Thyroid gland (tissue), 4 donors: Measurements from ENCODE around the gene MAGEB5. TPM values are rescaled to one million over a fixed set of nuclear protein-coding genes. Genes with fewer than 3 reads are reported as not detected.
"Not testable (repeated sequence)": the region's sequence is repeated elsewhere in the genome, so short reads cannot be mapped to it uniquely, and the experiment has no call there.

Source experiments
- DNase-seq, 2 donors: peaks; one replicate each; pipeline ENCODE4 v3.0.0-alpha.2; 2019
- H3K27ac ChIP-seq, 3 donors: fragments of 200-600 bp; sonication (generic); 1 replicate in 2 of 3; 2 replicates in 1 of 3; pipeline ENCODE4 v1.5.1; 2016 to 2019; ENCODE audit warnings: mild to moderate bottlenecking in 1 of 3, moderate library complexity in 1 of 3
- H3K27me3 ChIP-seq: fragments of 200-600 bp; sonication (generic); one replicate; pipeline ENCODE4 v1.5.1; 2019
- H3K36me3 ChIP-seq, 2 donors: fragments of 200-600 bp; sonication (generic); one replicate each; pipeline ENCODE4 v1.5.1; 2016 to 2019
- H3K4me1 ChIP-seq, 2 donors: fragments of 200-600 bp; sonication (generic); one replicate each; pipeline ENCODE4 v1.5.1; 2017 to 2019
- H3K4me3 ChIP-seq, 3 donors: fragments of 200-600 bp; sonication (generic); replicated peaks in 1 of 3; 1 replicate in 2 of 3; 2 replicates in 1 of 3; pipeline ENCODE4 v1.5.1; 2016; ENCODE audit warnings: mild to moderate bottlenecking in 1 of 3
- H3K9me3 ChIP-seq: fragments of 200-600 bp; sonication (generic); one replicate; pipeline ENCODE4 v1.5.1; 2017
- CTCF ChIP-seq, 6 experiments: fragments of 200-600 bp in 3 of 6; fragments of 450-650 bp in 3 of 6; sonication (generic) in 3 of 6; IDR thresholded peaks; one replicate each; pipeline ENCODE4 v1.5.1; 2016 to 2019; ENCODE audit warnings: antibody characterized with exemption in 6 of 6, mild to moderate bottlenecking in 2 of 6, inconsistent platforms in 1 of 6, moderate library complexity in 1 of 6
- POLR2A ChIP-seq, 2 donors: fragments of 450-650 bp; IDR thresholded peaks; one replicate each; pipeline ENCODE4 v1.6.1; 2017; ENCODE audit warnings: antibody characterized with exemption in 2 of 2, mild to moderate bottlenecking in 2 of 2, moderate library complexity in 1 of 2
- WGBS, 2 donors: methylation state at CpG; one replicate each; pipeline ENCODE4 v1.1.5; 2017; 5-methylcytosine and 5-hydroxymethylcytosine counted together
- intact Hi-C: fragments of 100-400 bp; cut with DNase I; formaldehyde crosslinking; loops from one replicate; pipeline ENCODE4 v1.15.1; 2023
- total RNA-seq, 4 donors: library from RNA; depleted of rRNA; stranded (reverse); fragments of >200 nt; gene quantifications; one replicate each; pipeline ENCODE4 v1.2.3, GENCODE V29; 2016

MAGEB5 gene
- not detected for total RNA-seq

GRCh38 chrX:26215869-26216268 is at the start of gene MAGEB5:
Gene MAGEB5 (plus strand): TSS chrX:26216169. CDS start chrX:26217302, 1,133 bp downstream.
- no peak for DNase-seq
- Histone ChIP-seq H3K36me3 (no peaks in the 10 kb centered on the region), H3K27ac (no peak within 1 kb of the TSS), H3K4me3 (no peak within 1 kb of the TSS), H3K9me3 (no peaks in the 10 kb centered on the region), H3K4me1 (no peaks in the 10 kb centered on the region), H3K27me3 (no peaks in the 10 kb centered on the region)
- 74 to 80% methylated on average over 2 to 5 of the region's 5 CpGs for WGBS, 2 donors
- intact Hi-C loops, result no loop called here
- no peak for TF ChIP-seq POLR2A (IDR thresholded peaks at IDR 0.05)
- TF ChIP-seq CTCF (IDR thresholded peaks at IDR 0.05), result no peak

GRCh38 chrX:26192204-26192603 is 23.8 kb upstream of the MAGEB5 start, which contains the start of gene MAGEB6:
Gene MAGEB6 (plus strand): TSS chrX:26192440. CDS start chrX:26193847, 1,407 bp downstream.
- 86 to 94% methylated on average over 3 to 11 of the region's 17 CpGs for WGBS, 2 donors
- TF ChIP-seq POLR2A (IDR thresholded peaks at IDR 0.05), result no peak
- TF ChIP-seq CTCF (IDR thresholded peaks at IDR 0.05), result no peak
- intact Hi-C loops, result no loop called here
- Histone ChIP-seq H3K36me3 (no peaks in the 10 kb centered on the region), H3K27ac (no peak within 1 kb of the TSS), H3K4me3 (no peak within 1 kb of the TSS), H3K27me3 (no peaks in the 10 kb centered on the region), H3K4me1 (no peaks in the 10 kb centered on the region), H3K9me3 (no peaks in the 10 kb centered on the region)
- DNase-seq, result no peak

- intact Hi-C loops, result no loop called here
- H3K4me3 ChIP-seq, result no peak overlapping the region
- no peak for TF ChIP-seq CTCF (IDR thresholded peaks at IDR 0.05)
- no peak for TF ChIP-seq POLR2A (IDR thresholded peaks at IDR 0.05)
- no peaks in the 10 kb centered on the region for H3K36me3 ChIP-seq
- H3K4me1 ChIP-seq, result no peaks in the 10 kb centered on the region
- H3K9me3 ChIP-seq, result no peaks in the 10 kb centered on the region
- no peak for DNase-seq
- no peak overlapping the region for H3K27ac ChIP-seq
- no peaks in the 10 kb centered on the region for H3K27me3 ChIP-seq
Observed at GRCh38 chrX:26203561-26203960, 12.4 kb upstream of the MAGEB5 start.

GRCh38 chrX:26204717-26205116 is 11.3 kb upstream of the MAGEB5 start:
- intact Hi-C loops, H3K36me3 ChIP-seq: not testable (repeated sequence)
- WGBS, 2 donors, result 89 to 93% methylated on average over 5 to 6 of the region's 27 CpGs

GRCh38 chrX:26208012-26208411 is 8.0 kb upstream of the MAGEB5 start:
- Histone ChIP-seq H3K9me3 (no peaks in the 10 kb centered on the region), H3K4me1 (no peaks in the 10 kb centered on the region), H3K27me3 (no peaks in the 10 kb centered on the region), H3K27ac (no peak overlapping the region), H3K36me3 (no peaks in the 10 kb centered on the region), H3K4me3 (no peak overlapping the region)
- 54 to 60% methylated on average over 3 of the region's 3 CpGs for WGBS, 2 donors
- no peak for DNase-seq
- TF ChIP-seq CTCF (IDR thresholded peaks at IDR 0.05) (no peak), POLR2A (IDR thresholded peaks at IDR 0.05) (no peak)
- intact Hi-C loops, result no loop called here

More at GRCh38 chrX:26204717-26205116, 11.3 kb upstream of the MAGEB5 start:
- not testable (repeated sequence) for H3K4me1 ChIP-seq, H3K27ac ChIP-seq, H3K27me3 ChIP-seq, H3K4me3 ChIP-seq, H3K9me3 ChIP-seq, DNase-seq

- no peaks in the 10 kb centered on the region for H3K36me3 ChIP-seq
- no peaks in the 10 kb centered on the region for H3K27me3 ChIP-seq
- no peaks in the 10 kb centered on the region for H3K9me3 ChIP-seq
- DNase-seq, result no peak
- WGBS, 2 donors, result 65 to 69% methylated on average over 6 to 7 of the region's 7 CpGs
- no peak overlapping the region for H3K4me3 ChIP-seq
- no peaks in the 10 kb centered on the region for H3K4me1 ChIP-seq
- no peak overlapping the region for H3K27ac ChIP-seq
- TF ChIP-seq CTCF (IDR thresholded peaks at IDR 0.05), result no peak
- no peak for TF ChIP-seq POLR2A (IDR thresholded peaks at IDR 0.05)
- intact Hi-C loops, result no loop called here
Observed at GRCh38 chrX:26219351-26219750, 3.4 kb downstream of the MAGEB5 start.
